B cell (primary cell): ENCODE data around the gene KCTD17. TPM values are rescaled to one million over a fixed set of nuclear protein-coding genes. Genes with fewer than 3 reads are reported as not detected.

ENCODE experiments used
- ATAC-seq: fragments of 200-7000 bp; cut with Tn5 transposase; one replicate; pipeline ENCODE4 v1.10.0; 2021; ENCODE audit warnings: low read depth, mild to moderate bottlenecking, moderate number of reproducible peaks, moderate library complexity
- CTCF ChIA-PET: fragments of 350-600 bp; sonication (Branson Sonifier 250); formaldehyde crosslinking; loops from one replicate; lab custom pipeline; 2021; ENCODE audit warnings: antibody characterized with exemption, inconsistent platforms; lab: Charles Lee
- POLR2A ChIA-PET: fragments of 350-600 bp; sonication (Branson Sonifier 250); formaldehyde crosslinking; loops from one replicate; lab custom pipeline; 2021; ENCODE audit warnings: antibody characterized with exemption; lab: Charles Lee
- DNase-seq: peaks from one replicate; pipeline ENCODE4 v3.0.0; 2013
- H2AFZ ChIP-seq: 2 replicates; pipeline ENCODE4 v1.6.1; 2012; ENCODE audit warnings: mild to moderate bottlenecking, low read depth, low read length; ENCODE audit not compliant: insufficient read depth, poor library complexity, severe bottlenecking
- H3K27ac ChIP-seq, 2 donors: 1 replicate in 1 of 2; 2 replicates in 1 of 2; pipeline ENCODE4 v1.5.1; 2012 to 2013; ENCODE audit warnings: low read length in 2 of 2, mild to moderate bottlenecking in 2 of 2, moderate library complexity in 1 of 2
- H3K27me3 ChIP-seq, 4 experiments: fragments of 200-600 bp in 1 of 4; sonication (generic) in 1 of 4; replicated peaks in 1 of 4; 1 replicate in 2 of 4; 2 replicates in 2 of 4; pipeline versions ENCODE4 v1.6.1 to v1.7.0; 2013 to 2016; ENCODE audit warnings: low read length in 3 of 4, mild to moderate bottlenecking in 2 of 4, mixed read lengths in 1 of 4, moderate library complexity in 1 of 4; ENCODE audit not compliant: insufficient read depth in 4 of 4, control insufficient read depth in 3 of 4; ENCODE audit errors: control extremely low read depth in 1 of 4
- H3K36me3 ChIP-seq, 2 experiments: replicated peaks in 1 of 2; 1 replicate in 1 of 2; 2 replicates in 1 of 2; pipeline versions ENCODE4 v1.6.1 to v1.7.1; 2013; ENCODE audit warnings: low read length in 1 of 2; ENCODE audit not compliant: insufficient read depth in 2 of 2, control insufficient read depth in 1 of 2; ENCODE audit errors: control extremely low read depth in 1 of 2, extremely low read depth in 1 of 2
- H3K4me1 ChIP-seq, 2 donors: fragments of 200-600 bp in 1 of 2; sonication (generic) in 1 of 2; 1 replicate in 1 of 2; 2 replicates in 1 of 2; pipeline versions ENCODE4 v1.5.1 to v1.6.1; 2013 to 2017; ENCODE audit warnings: low read length in 2 of 2; ENCODE audit not compliant: control insufficient read depth in 2 of 2, insufficient read depth in 2 of 2
- H3K4me2 ChIP-seq: replicated peaks from 2 replicates; pipeline ENCODE3; 2012; ENCODE audit warnings: mild to moderate bottlenecking, low read depth, low read length; ENCODE audit not compliant: poor library complexity, severe bottlenecking
- H3K4me3 ChIP-seq, 5 experiments: fragments of 200-600 bp in 1 of 5; sonication (generic) in 1 of 5; 1 replicate in 3 of 5; 2 replicates in 2 of 5; pipeline versions ENCODE4 v1.5.1 to v1.7.0; 2011 to 2016; ENCODE audit warnings: low read length in 4 of 5, mild to moderate bottlenecking in 4 of 5, low read depth in 2 of 5, control low read depth in 1 of 5, moderate library complexity in 1 of 5; ENCODE audit not compliant: insufficient read depth in 1 of 5; ENCODE audit errors: control extremely low read depth in 1 of 5, extremely low read depth in 1 of 5
- H3K79me2 ChIP-seq: fragments of 200-600 bp; sonication (generic); one replicate; pipeline ENCODE4 v1.6.0; 2016; ENCODE audit warnings: low read length; ENCODE audit not compliant: control insufficient read depth, insufficient read depth
- H3K9ac ChIP-seq: fragments of 200-600 bp; sonication (generic); 2 replicates; pipeline ENCODE4 v1.6.1; 2017; ENCODE audit warnings: mild to moderate bottlenecking, low read length, moderate library complexity
- H3K9me3 ChIP-seq, 3 donors: one replicate each; pipeline versions ENCODE4 v1.6.1 to v1.7.1; 2013; ENCODE audit warnings: low read length in 2 of 3; ENCODE audit not compliant: control insufficient read depth in 2 of 3, insufficient read depth in 1 of 3; ENCODE audit errors: control extremely low read depth in 1 of 3
- H4K20me1 ChIP-seq: 2 replicates; pipeline ENCODE4 v1.6.0; 2012; ENCODE audit warnings: mild to moderate bottlenecking, low read length; ENCODE audit not compliant: insufficient read depth, control insufficient read depth, poor library complexity, severe bottlenecking
- H3K27ac Mint-ChIP-seq: one replicate; pipeline ENCODE4 v1.8.0; 2021; ENCODE audit warnings: mixed read lengths
- H3K27me3 Mint-ChIP-seq: one replicate; pipeline ENCODE4 v1.8.0; 2021; ENCODE audit warnings: mixed read lengths
- H3K4me1 Mint-ChIP-seq: one replicate; pipeline ENCODE4 v1.8.0; 2021; ENCODE audit warnings: mixed read lengths
- H3K4me3 Mint-ChIP-seq: one replicate; pipeline ENCODE4 v1.8.0; 2021; ENCODE audit warnings: mixed read lengths
- H3K9me3 Mint-ChIP-seq: one replicate; pipeline ENCODE4 v1.8.0; 2022; ENCODE audit warnings: mixed read lengths; ENCODE audit not compliant: insufficient read depth
- CTCF ChIP-seq: fragments of 200-600 bp; IDR thresholded peaks from one replicate; pipeline ENCODE4 v1.8.0; 2022; ENCODE audit warnings: antibody characterized with exemption, mild to moderate bottlenecking
- EZH2 ChIP-seq: IDR thresholded peaks from 2 replicates; pipeline ENCODE4 v1.6.1; 2012; ENCODE audit warnings: borderline replicate concordance, low read depth, mild to moderate bottlenecking, moderate library complexity, low read length; ENCODE audit not compliant: insufficient read depth, poor library complexity, severe bottlenecking
- WGBS: methylation state at CpG from one replicate; pipeline ENCODE4 v1.1.5; 2013; ENCODE audit warnings: missing lambda C conversion rate; ENCODE audit not compliant: insufficient coverage; 5-methylcytosine and 5-hydroxymethylcytosine counted together
- intact Hi-C: fragments of 100-400 bp; cut with micrococcal nuclease; formaldehyde crosslinking; loops from one replicate; pipeline ENCODE4 v1.10.0; 2022
- polyA plus RNA-seq: library from polyadenylated mRNA; depleted of rRNA; stranded (reverse); fragments of >200 nt; gene quantifications from 2 replicates; pipeline ENCODE4 v1.2.3, GENCODE V29; 2012
- total RNA-seq, 2 donors: library from RNA; stranded (reverse); fragments of 120-200 nt in 1 of 2; gene quantifications; 1 replicate in 1 of 2; 2 replicates in 1 of 2; pipeline versions ENCODE4 v1.2.3 to v1.2.4, GENCODE V29; 2013 to 2022

The KCTD17 gene
- total and polyA plus RNA-seq, 2 donors (not counting 1 experiment from before 2014, with no cell fraction given): 29.0 to 41.3 TPM

- no peak overlapping the region for H3K9ac ChIP-seq
- no peaks in the 10 kb centered on the region for H3K4me1 Mint-ChIP-seq
- CTCF ChIA-PET: interaction anchor here (1.6 kb wide), 1 partner anchor 12 kb away, joined by 5 read pairs; no protein-coding TSS in a partner anchor
Measured at GRCh38 chr22:37033605-37034430, 17.7 kb upstream of the KCTD17 start.

More at GRCh38 chr22:37033605-37034430, 17.7 kb upstream of the KCTD17 start:
- intact Hi-C loops: no loop called here
- TF ChIP-seq EZH2: no peak
- no peak for TF ChIP-seq CTCF
- H3K79me2 ChIP-seq: no peaks in the 10 kb centered on the region
- no peak overlapping the region for H3K4me3 ChIP-seq
- Mint-ChIP-seq H3K27me3 (peaks cover 20% of the 10 kb centered on the region), H3K9me3 (no peaks in the 10 kb centered on the region), H3K27ac (no peak overlapping the region), H3K4me3 (no peak overlapping the region)
- H3K36me3 ChIP-seq: no peaks in the 10 kb centered on the region
- no peaks in the 10 kb centered on the region for H4K20me1 ChIP-seq
- peaks cover 0 to 11% (median 0%) of the 10 kb centered on the region in 4 experiments for H3K27me3 ChIP-seq
- H3K27ac ChIP-seq: no peak overlapping the region
- ATAC-seq (no peak), DNase-seq (no peak)
- H2AFZ ChIP-seq: no peak overlapping the region
- H3K4me1 ChIP-seq: no peaks in the 10 kb centered on the region
- POLR2A ChIA-PET: no interaction called here
- 96% methylated on average over 20 of the region's 23 CpGs for WGBS
- H3K4me2 ChIP-seq: no peak overlapping the region
- no peaks in the 10 kb centered on the region for H3K9me3 ChIP-seq
